SK-MEL-5 (cell line): ENCODE measurements around the gene AGFG1. TPM values are rescaled to one million over a fixed set of nuclear protein-coding genes. Genes with fewer than 3 reads are reported as not detected.
A peak's percentile ranks its signal among the peaks of the same experiment; 100 is the strongest.

Source experiments
- DNase-seq: peaks from one replicate; pipeline ENCODE4 v3.0.0-alpha.2; 2016; ENCODE audit warnings: low read depth, low spot score
- in situ Hi-C: cut with HindIII; loops from 2 replicates; pipeline ENCODE4 v1.10.0; 2016; ENCODE audit warnings: low sequenced_read_pairs, high pct_unique_total_duplicates, low pct_unique_long_range_greater_than_20kb
- total RNA-seq: library from RNA; depleted of rRNA; stranded (reverse); fragments of >200 nt; shearing (Covaris generic); gene quantifications from 2 replicates; pipeline ENCODE4 v1.2.3, GENCODE V29; 2014

Gene AGFG1
- total RNA-seq, 1 experiment from 2014 or later: 134 TPM

GRCh38 chr2:227456772-227457171, 15.2 kb upstream of the AGFG1 start:
- DNase-seq: no peak
- in situ Hi-C loops: no loop called here

DNA sequence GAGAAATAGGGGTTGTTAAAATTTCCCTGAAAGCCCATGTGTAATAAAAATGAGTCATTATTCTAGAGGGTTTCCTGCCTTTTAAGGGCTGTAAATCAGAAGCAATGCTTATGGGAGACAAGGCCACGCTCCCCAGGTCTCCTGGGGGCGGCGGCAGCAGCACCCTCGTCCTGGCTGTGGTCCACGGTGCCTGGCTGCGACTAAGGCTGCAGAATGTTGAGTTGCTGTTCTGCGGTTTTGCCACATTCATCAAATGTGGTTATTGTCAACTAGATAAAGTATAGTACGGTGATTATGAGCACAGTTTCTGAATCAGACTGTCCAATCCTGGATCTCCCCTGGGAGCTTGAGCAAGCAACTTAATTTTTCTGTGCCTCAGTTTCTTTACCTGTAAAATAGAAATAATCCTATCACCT, 11.9 kb upstream of the AGFG1 start:
- DNase-seq: no peak
- in situ Hi-C loops: no loop called here

GRCh38 chr2:227460833-227461232, 11.1 kb upstream of the AGFG1 start:
- DNase-seq: no peak
- in situ Hi-C loops: no loop called here

DNA sequence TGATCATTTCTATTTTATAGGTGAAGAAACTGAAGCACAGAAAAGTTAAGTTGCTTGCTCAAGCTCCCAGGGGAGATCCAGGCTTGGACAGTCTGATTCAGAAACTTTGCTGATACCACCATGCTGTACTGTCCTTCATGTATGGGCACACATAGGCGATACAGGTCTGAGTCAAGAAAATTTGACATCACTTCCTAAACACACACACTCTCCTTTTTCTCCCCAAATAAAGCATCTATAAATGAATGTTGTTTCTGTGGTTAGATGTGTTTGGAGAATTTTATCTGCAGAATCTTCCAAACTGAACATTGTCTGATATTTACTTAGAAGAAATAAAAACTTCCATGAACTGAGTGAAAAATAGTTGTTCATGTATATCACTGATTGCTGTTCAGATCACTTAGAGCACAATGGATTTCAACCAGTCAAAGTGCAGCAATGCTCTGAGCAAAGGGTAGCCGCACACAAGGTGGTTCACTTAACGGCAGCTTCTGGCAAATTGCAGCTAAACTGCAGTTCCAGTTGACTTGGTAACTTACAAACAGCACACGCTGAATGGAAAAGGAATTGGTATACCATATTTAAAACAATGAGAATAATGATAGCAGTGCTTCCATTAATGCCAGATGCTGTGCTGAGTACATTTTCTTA, 10.0 kb upstream of the AGFG1 start:
- no peak for DNase-seq
- in situ Hi-C loops: no loop called here

- DNase-seq: no peak
Observed at GRCh38 chr2:227462462-227462951, 9.4 kb upstream of the AGFG1 start.

DNA sequence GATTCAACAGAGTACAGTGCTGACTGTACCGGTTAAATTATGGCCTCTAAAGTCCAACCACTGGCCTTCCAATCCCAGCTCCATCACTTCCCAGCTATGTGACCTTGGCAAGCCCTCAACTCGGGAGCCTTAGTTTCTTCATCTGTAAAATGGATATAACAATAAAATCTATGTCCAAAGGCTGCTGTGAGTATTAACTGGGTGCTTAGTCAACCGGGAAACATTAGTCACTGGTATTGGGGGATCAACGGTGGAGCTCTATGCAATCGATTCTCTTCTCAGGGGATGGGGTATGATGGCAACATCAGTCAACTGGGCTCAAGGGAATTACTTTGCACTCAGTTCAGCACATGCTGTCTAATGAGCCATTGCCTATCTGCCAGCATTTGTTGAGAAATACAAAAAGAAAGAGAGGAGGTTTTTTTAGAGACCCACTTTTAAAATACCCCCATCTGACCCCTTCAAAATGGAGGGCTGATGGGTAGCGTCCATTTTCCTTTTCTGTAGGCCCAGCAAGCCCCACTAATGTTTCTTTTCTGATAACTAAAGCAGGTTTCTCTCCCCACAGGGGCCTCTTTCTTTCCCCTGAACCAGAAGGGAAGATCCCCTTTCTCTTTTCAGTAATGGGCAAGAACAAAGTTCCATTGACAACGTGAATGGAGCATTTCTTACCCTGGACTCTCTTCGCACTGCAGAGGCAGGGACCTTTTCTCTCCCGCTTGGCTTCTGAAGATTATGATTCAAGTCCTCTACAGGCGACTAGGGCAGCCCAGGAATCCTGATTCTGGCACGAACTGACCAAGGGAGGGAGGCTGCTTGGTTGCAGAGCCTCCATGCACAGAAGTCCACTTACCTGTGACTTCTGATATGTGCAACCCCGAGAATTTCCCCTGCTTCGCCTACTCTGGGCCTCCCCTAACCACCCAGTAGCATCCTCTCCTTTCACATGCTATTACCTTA, 8.7 kb upstream of the AGFG1 start:
- peak; percentile 58 for DNase-seq
- in situ Hi-C loops: no loop called here

More at GRCh38 chr2:227462462-227462951, 9.4 kb upstream of the AGFG1 start:
- in situ Hi-C loops: no loop called here

DNA sequence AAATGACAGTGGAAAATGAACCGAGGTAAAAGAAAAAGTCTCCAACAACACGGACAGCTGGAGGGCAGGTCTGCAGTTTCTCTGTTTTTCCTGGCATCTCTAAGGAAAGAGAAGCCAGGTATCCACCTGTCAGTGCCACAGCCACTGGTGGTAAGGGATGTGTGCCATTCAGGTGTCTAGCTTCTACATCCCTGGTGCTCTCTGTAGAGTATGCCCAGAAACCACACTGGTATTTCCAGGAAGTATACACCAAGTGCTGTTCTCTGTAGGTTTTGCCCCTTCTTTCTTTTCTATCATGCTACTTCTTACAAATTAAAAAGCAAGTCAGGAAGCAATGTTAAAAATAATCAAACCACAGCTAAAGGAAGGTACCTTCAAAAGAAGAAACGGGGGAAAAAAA, 7.6 kb upstream of the AGFG1 start:
- DNase-seq: no peak
- in situ Hi-C loops: no loop called here

DNA sequence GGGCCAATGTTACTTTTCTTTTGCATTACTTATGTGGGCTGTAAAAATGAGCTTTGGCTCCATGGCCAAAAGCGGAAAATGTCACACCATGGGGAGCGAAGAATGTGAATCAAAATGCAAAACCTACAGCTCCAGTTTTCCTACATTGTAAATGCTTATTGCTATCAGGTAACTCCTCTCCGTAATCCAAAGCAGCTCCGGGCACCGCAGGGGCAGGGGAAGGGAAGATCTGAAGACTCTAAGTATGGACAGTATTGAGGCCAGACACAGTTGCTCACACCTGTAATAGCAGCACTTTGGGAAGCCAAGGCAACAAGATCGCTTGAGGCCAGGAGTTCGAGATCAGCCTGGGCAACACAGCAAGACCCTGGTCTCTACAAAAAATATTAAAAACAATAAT, 7.1 kb upstream of the AGFG1 start:
- DNase-seq: no peak
- in situ Hi-C loops: no loop called here

GRCh38 chr2:227466887-227467600, 4.9 kb upstream of the AGFG1 start:
- in situ Hi-C loops: no loop called here
- no peak for DNase-seq

- DNase-seq: no peak
- in situ Hi-C loops: no loop called here
Observed at GRCh38 chr2:227471412-227471811, 544 bp upstream of the AGFG1 start.

GRCh38 chr2:227472265-227473121, 537 bp downstream of the AGFG1 start:
- in situ Hi-C loops: no loop called here
- peak; percentile 36 for DNase-seq

GRCh38 chr2:227473122-227473461, 1.1 kb downstream of the AGFG1 start:
- in situ Hi-C loops: no loop called here

GRCh38 chr2:227473806-227474205, 1.9 kb downstream of the AGFG1 start:
- in situ Hi-C loops: no loop called here
- DNase-seq: no peak

More at GRCh38 chr2:227473122-227473461, 1.1 kb downstream of the AGFG1 start:
- DNase-seq: no peak

DNA sequence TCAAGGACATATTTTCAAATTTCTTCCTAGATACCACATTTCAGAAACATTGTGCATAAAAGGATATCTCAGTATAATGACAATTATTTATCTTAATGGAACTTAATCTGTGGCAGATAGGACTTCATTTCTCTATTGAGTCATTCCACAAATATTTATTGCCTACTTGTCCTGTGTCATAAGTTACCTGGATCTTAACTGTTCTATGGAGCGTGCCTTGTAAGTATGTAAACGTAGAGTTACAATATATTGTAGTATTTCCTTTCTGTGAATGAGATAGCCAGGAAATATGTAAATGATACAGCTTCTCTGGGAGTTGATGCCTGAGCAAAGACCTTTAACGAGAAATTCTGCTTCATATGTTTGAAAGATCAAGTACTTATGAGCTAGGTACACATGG, 2.5 kb downstream of the AGFG1 start:
- in situ Hi-C loops: no loop called here
- DNase-seq: no peak

- in situ Hi-C loops: no loop called here
- DNase-seq: no peak
Observed at GRCh38 chr2:227477291-227477690, 5.3 kb downstream of the AGFG1 start.

GRCh38 chr2:227479865-227480475, 8.0 kb downstream of the AGFG1 start:
- in situ Hi-C loops: no loop called here
- peak; percentile 56 for DNase-seq

DNA sequence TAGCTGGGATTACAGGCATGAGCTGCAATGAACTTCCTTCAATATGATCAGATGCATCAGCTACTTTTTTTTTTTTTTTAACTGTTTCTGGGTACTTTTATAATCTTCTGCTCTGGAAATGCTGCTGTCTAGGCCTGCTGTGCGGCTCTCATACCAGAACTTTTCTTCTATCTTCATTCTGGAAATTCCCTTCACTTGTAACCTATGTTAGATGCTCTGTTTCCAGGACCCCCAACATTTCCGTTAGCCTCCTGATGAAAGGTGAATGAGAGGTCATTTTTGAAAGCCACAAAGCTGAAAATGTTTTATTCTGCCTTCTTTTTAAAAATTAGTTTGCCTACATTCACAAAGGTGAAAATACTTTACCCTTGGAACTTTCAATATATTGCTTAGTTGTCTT, 8.6 kb downstream of the AGFG1 start:
- in situ Hi-C loops: no loop called here
- no peak for DNase-seq
